ENCODE measurements around the gene KCNJ10. TPM values are rescaled to one million over a fixed set of nuclear protein-coding genes. Genes with fewer than 3 reads are reported as not detected.

KCNJ10 gene
- total RNA-seq, 1 experiment from 2014 or later = 0.08 TPM

DNA sequence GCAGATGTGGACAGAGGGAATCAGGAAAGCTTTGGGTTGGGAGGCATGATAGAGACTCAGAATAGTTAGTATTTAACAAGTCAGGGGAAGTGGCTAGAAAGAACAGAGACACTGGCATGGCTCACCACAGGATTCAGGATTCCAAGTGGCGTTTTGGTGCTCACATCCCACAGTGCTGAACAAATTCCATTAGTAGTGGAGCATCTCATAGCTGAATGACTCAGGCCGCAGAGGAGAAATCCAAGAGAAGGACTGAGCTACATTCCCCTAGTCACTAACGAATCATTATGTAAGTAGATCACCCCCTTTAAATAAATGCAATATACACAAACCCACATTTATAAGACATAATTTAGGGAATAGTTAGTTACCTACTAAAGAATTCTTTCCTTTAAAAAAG lies 6.3 kb upstream of the KCNJ10 start:
- BruUV-seq (replicated peaks) = no TSS peak
- no peak overlapping the region for H3K4me3 ChIP-seq (ENCODE audit: low read depth in 2 of 2, low read length in 2 of 2)
- in situ Hi-C loops (cut with HindIII; ENCODE audit: low pct_unique_long_range_greater_than_20kb, low sequenced_read_pairs) = no loop called here
- H3K9me3 ChIP-seq (ENCODE audit: control insufficient read depth, insufficient read depth, low read depth, low read length) = no peaks in the 10 kb centered on the region
- no peaks in the 10 kb centered on the region for H3K36me3 ChIP-seq (ENCODE audit: control insufficient read depth, insufficient read depth, low read length)
- no peak for DNase-seq (ENCODE audit: low read depth, low spot score)
- H3K27me3 ChIP-seq (ENCODE audit: control insufficient read depth, insufficient read depth, low read length) = peaks cover 19% of the 10 kb centered on the region
- intact Hi-C loops (cut with micrococcal nuclease; ENCODE audit: unreplicated experiment) = no loop called here
- H3K27ac ChIP-seq (ENCODE audit: low read length) = no peak overlapping the region
- POLR2A ChIA-PET = no interaction called here
- H3K4me1 ChIP-seq (ENCODE audit: control insufficient read depth, insufficient read depth, low read length) = no peaks in the 10 kb centered on the region
- CTCF ChIA-PET = no interaction called here
- TF ChIP-seq TCF7L2 (IDR thresholded peaks at IDR 0.05; ENCODE audit: low read depth, low read length) = no peak
- TF ChIP-seq, protein P1, sequence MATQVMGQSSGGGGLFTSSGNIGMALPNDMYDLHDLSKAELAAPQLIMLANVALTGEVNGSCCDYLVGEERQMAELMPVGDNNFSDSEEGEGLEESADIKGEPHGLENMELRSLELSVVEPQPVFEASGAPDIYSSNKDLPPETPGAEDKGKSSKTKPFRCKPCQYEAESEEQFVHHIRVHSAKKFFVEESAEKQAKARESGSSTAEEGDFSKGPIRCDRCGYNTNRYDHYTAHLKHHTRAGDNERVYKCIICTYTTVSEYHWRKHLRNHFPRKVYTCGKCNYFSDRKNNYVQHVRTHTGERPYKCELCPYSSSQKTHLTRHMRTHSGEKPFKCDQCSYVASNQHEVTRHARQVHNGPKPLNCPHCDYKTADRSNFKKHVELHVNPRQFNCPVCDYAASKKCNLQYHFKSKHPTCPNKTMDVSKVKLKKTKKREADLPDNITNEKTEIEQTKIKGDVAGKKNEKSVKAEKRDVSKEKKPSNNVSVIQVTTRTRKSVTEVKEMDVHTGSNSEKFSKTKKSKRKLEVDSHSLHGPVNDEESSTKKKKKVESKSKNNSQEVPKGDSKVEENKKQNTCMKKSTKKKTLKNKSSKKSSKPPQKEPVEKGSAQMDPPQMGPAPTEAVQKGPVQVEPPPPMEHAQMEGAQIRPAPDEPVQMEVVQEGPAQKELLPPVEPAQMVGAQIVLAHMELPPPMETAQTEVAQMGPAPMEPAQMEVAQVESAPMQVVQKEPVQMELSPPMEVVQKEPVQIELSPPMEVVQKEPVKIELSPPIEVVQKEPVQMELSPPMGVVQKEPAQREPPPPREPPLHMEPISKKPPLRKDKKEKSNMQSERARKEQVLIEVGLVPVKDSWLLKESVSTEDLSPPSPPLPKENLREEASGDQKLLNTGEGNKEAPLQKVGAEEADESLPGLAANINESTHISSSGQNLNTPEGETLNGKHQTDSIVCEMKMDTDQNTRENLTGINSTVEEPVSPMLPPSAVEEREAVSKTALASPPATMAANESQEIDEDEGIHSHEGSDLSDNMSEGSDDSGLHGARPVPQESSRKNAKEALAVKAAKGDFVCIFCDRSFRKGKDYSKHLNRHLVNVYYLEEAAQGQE (IDR thresholded peaks at IDR 0.05; ENCODE audit: insufficient read depth in 1 of 2, low read depth in 2 of 2, low read length in 1 of 2) = no peak
- no peak for TF ChIP-seq SIN3A (IDR thresholded peaks at IDR 0.05; ENCODE audit: borderline replicate concordance, insufficient read depth, low read depth, low read length)
- TF ChIP-seq POLR2AphosphoS5 (IDR thresholded peaks at IDR 0.05; ENCODE audit: low read depth, low read length) = no peak
- TF ChIP-seq, protein P2, sequence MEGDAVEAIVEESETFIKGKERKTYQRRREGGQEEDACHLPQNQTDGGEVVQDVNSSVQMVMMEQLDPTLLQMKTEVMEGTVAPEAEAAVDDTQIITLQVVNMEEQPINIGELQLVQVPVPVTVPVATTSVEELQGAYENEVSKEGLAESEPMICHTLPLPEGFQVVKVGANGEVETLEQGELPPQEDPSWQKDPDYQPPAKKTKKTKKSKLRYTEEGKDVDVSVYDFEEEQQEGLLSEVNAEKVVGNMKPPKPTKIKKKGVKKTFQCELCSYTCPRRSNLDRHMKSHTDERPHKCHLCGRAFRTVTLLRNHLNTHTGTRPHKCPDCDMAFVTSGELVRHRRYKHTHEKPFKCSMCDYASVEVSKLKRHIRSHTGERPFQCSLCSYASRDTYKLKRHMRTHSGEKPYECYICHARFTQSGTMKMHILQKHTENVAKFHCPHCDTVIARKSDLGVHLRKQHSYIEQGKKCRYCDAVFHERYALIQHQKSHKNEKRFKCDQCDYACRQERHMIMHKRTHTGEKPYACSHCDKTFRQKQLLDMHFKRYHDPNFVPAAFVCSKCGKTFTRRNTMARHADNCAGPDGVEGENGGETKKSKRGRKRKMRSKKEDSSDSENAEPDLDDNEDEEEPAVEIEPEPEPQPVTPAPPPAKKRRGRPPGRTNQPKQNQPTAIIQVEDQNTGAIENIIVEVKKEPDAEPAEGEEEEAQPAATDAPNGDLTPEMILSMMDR (IDR thresholded peaks at IDR 0.05) = no peak
- no peak for ATAC-seq

DNA sequence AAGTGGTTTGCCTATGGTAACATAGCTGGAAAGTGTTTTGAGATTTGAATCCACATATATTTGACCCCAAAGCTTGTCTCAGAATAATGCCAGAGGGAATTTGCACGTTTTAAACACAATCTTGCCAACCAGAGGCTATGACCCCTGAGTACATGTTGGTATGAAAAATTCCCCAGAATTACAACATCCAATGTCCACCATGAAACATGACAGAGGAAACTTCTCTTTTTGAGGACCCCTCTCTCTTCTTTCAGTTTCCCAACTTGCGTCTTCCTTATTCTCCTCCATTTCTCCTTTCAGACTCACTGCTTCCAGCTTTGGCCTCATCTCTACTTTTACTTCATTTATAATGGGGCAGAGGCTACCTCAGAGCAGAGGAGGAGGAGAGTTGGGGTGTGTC lies 5.9 kb upstream of the KCNJ10 start:
- intact Hi-C loops (cut with micrococcal nuclease; ENCODE audit: unreplicated experiment) = no loop called here
- Histone ChIP-seq H3K4me1 (ENCODE audit: control insufficient read depth, insufficient read depth, low read length) (no peaks in the 10 kb centered on the region), H3K9me3 (ENCODE audit: control insufficient read depth, insufficient read depth, low read depth, low read length) (no peaks in the 10 kb centered on the region), H3K27ac (ENCODE audit: low read length) (no peak overlapping the region), H3K4me3 (ENCODE audit: low read depth in 2 of 2, low read length in 2 of 2) (no peak overlapping the region), H3K27me3 (ENCODE audit: control insufficient read depth, insufficient read depth, low read length) (peaks cover 21% of the 10 kb centered on the region), H3K36me3 (ENCODE audit: control insufficient read depth, insufficient read depth, low read length) (no peaks in the 10 kb centered on the region)
- ChIA-PET CTCF (no interaction called here), POLR2A (no interaction called here)
- no TSS peak for BruUV-seq (replicated peaks)
- in situ Hi-C loops (cut with HindIII; ENCODE audit: low pct_unique_long_range_greater_than_20kb, low sequenced_read_pairs) = no loop called here
- ATAC-seq (no peak), DNase-seq (ENCODE audit: low read depth, low spot score) (no peak)
- TF ChIP-seq, protein P1 (IDR thresholded peaks at IDR 0.05; ENCODE audit: insufficient read depth in 1 of 2, low read depth in 2 of 2, low read length in 1 of 2) = no peak
- no peak for TF ChIP-seq TCF7L2 (IDR thresholded peaks at IDR 0.05; ENCODE audit: low read depth, low read length)
- TF ChIP-seq, protein P2 (IDR thresholded peaks at IDR 0.05) = no peak
- no peak for TF ChIP-seq SIN3A (IDR thresholded peaks at IDR 0.05; ENCODE audit: borderline replicate concordance, insufficient read depth, low read depth, low read length)
- no peak for TF ChIP-seq POLR2AphosphoS5 (IDR thresholded peaks at IDR 0.05; ENCODE audit: low read depth, low read length)
